Peyer's patch (tissue), 4 donors: ENCODE measurements around the gene PEX16.

ENCODE experiments used
- CTCF ChIP-seq, 6 experiments: fragments of 450-650 bp in 4 of 6; fragments of 200-600 bp in 2 of 6; sonication (generic) in 1 of 6; IDR thresholded peaks; one replicate each; pipeline ENCODE4 v1.5.1; 2017 to 2019; ENCODE audit warnings: antibody characterized with exemption in 6 of 6, mild to moderate bottlenecking in 3 of 6, moderate library complexity in 1 of 6
- POLR2A ChIP-seq, 2 donors: fragments of 450-650 bp; IDR thresholded peaks; one replicate each; pipeline ENCODE4 v1.5.1; 2017; ENCODE audit warnings: antibody characterized with exemption in 2 of 2, mild to moderate bottlenecking in 2 of 2, moderate library complexity in 2 of 2

GRCh38 chr11:45890886-45891550 lies 26.7 kb downstream of the PEX16 start:
- TF ChIP-seq POLR2A (IDR thresholded peaks at IDR 0.05): no peak
- TF ChIP-seq CTCF (IDR thresholded peaks at IDR 0.05): no peak
